ENCODE measurements around the gene UBE2D3.
"Not testable (repeated sequence)": the region's sequence is repeated elsewhere in the genome, so short reads cannot be mapped to it uniquely, and the experiment has no call there.

Gene UBE2D3

DNA sequence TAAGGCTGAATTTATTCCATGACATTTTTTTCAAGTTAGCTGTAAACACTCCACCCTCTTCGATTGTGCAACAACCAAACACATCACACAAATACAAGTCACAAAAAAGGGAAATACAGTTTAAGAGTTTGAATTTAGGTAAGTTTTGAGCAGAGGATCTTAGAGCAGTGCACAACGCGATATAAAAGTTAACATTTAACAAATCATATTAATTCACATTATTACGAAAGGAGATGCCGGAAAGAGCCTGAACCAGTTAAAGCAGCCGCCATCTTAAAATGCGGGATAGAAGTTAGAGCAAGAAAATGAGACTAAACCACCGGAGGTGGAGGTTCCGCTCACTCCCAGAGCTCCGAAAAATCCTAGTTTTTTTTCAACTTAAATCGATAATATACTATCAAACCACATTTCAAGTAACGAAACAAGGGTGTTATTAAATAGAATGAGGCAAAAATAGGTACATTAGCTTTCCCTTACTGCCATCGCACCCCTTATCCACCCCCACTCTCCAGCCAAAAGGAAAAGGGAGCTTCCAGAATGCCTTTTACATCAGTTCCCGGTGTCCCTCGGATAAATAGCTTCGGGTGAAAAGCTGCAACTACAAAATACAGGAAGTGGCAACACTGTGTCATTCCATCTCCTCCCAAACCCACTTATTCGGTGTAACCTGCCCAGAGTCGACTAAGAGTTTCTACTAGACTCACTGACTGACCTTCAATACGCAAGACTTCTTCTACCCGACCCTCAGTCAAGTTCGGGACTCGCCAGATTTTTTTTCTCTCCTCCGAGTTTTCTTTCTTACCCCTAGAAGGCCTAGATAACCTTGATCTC, 1.9 kb downstream of the UBE2D3 start:
- Histone ChIP-seq H3K27me3 (ENCODE audit: low read depth) (no peaks in the 10 kb centered on the region), H3K4me1 (peaks cover 47% of the 10 kb centered on the region), H3K4me3 (peak overlapping the region; percentile 96), H3K9me3 (no peaks in the 10 kb centered on the region), H3K36me3 (replicated peaks) (peaks cover 43% of the 10 kb centered on the region)
- in situ Hi-C loops (cut with MboI; ENCODE audit: low sequenced_read_pairs): no loop called here
- DNase-seq (ENCODE audit: low spot score in 2 of 2): peak; percentile 69 to 73

GRCh38 chr4:102824398-102824797, 3.0 kb downstream of the UBE2D3 start:
- DNase-seq (ENCODE audit: low spot score in 2 of 2): no peak
- Histone ChIP-seq H3K9me3 (no peaks in the 10 kb centered on the region), H3K27me3 (ENCODE audit: low read depth) (no peaks in the 10 kb centered on the region), H3K4me1 (peaks cover 48% of the 10 kb centered on the region), H3K36me3 (replicated peaks) (peaks cover 43% of the 10 kb centered on the region), H3K4me3 (peak overlapping the region; percentile 96)
- in situ Hi-C loops (cut with MboI; ENCODE audit: low sequenced_read_pairs): no loop called here

DNA sequence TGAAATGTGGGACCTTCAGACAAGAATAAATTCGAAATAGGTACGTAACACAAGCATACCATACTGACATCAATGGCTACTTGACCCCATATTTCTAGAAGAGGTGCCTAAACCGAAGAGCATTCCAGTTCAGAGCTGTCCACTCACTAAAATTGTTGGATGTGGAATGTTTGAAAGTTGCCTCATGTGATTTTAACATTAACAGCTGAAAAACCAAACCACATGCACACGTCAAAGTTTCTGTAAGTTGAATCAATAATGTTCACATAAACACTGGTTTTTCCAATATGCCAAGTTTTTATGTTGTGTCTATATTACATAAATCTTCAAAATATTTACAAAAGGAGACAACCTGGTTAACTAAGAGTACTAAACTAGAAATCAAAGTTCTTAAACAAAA, 3.5 kb downstream of the UBE2D3 start:
- Histone ChIP-seq H3K36me3 (replicated peaks) (peaks cover 43% of the 10 kb centered on the region), H3K4me3 (peak overlapping the region; percentile 96)
- in situ Hi-C loops (cut with MboI; ENCODE audit: low sequenced_read_pairs): no loop called here

GRCh38 chr4:102823464-102823863, 3.9 kb downstream of the UBE2D3 start:
- DNase-seq (ENCODE audit: low spot score in 2 of 2): no peak
- Histone ChIP-seq H3K27me3 (ENCODE audit: low read depth) (no peaks in the 10 kb centered on the region), H3K4me1 (peaks cover 48% of the 10 kb centered on the region), H3K4me3 (no peak overlapping the region), H3K9me3 (no peaks in the 10 kb centered on the region), H3K36me3 (replicated peaks) (peaks cover 46% of the 10 kb centered on the region)
- in situ Hi-C loops (cut with MboI; ENCODE audit: low sequenced_read_pairs): no loop called here

More for the DNA sequence above, 3.5 kb downstream of the UBE2D3 start:
- H3K27me3 ChIP-seq (ENCODE audit: low read depth): no peaks in the 10 kb centered on the region
- H3K4me1 ChIP-seq: peaks cover 48% of the 10 kb centered on the region
- no peaks in the 10 kb centered on the region for H3K9me3 ChIP-seq
- no peak for DNase-seq (ENCODE audit: low spot score in 2 of 2)

GRCh38 chr4:102819588-102820365, 7.6 kb downstream of the UBE2D3 start:
- in situ Hi-C loops (cut with MboI; ENCODE audit: low sequenced_read_pairs): no loop called here
- Histone ChIP-seq H3K4me1 (peaks cover 53% of the 10 kb centered on the region), H3K36me3 (replicated peaks) (peaks cover 42% of the 10 kb centered on the region)

DNA sequence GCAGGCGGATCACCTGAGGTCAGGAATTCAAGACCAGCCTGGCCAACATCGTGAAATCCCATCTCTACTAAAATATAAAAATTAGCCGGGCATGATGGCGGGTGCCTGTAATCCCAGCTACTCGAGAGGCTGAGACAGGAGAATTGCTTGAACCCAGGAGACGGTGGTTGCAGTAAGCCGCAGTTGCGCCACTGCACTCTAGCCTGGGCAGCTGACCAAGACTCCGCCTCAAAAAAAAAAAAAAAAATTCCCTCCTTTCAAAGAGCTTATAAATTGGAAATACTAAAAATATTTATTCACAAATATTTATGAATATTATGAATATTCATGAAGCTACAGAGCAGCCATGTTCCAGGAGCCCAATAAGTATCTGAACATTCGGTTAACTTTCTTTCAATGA, 8.3 kb downstream of the UBE2D3 start:
- H3K27me3 ChIP-seq (ENCODE audit: low read depth); DNase-seq (ENCODE audit: low spot score in 2 of 2); H3K9me3 ChIP-seq; in situ Hi-C loops (cut with MboI; ENCODE audit: low sequenced_read_pairs); H3K4me3 ChIP-seq: not testable (repeated sequence)
- H3K4me1 ChIP-seq: peaks cover 50% of the 10 kb centered on the region
- peaks cover 39% of the 10 kb centered on the region for H3K36me3 ChIP-seq (replicated peaks)

More at GRCh38 chr4:102819588-102820365, 7.6 kb downstream of the UBE2D3 start:
- no peak overlapping the region for H3K4me3 ChIP-seq
- no peaks in the 10 kb centered on the region for H3K9me3 ChIP-seq
- no peaks in the 10 kb centered on the region for H3K27me3 ChIP-seq (ENCODE audit: low read depth)
- DNase-seq (ENCODE audit: low spot score in 2 of 2): peak in 1 of 2 experiments; percentile 67

- no peak for DNase-seq (ENCODE audit: low spot score in 2 of 2)
- H3K9me3 ChIP-seq: no peaks in the 10 kb centered on the region
- in situ Hi-C loops (cut with MboI; ENCODE audit: low sequenced_read_pairs): no loop called here
- no peak overlapping the region for H3K4me3 ChIP-seq
- no peaks in the 10 kb centered on the region for H3K27me3 ChIP-seq (ENCODE audit: low read depth)
- H3K4me1 ChIP-seq: peaks cover 54% of the 10 kb centered on the region
- peaks cover 27% of the 10 kb centered on the region for H3K36me3 ChIP-seq (replicated peaks)
Observed at GRCh38 chr4:102817613-102818268, 9.6 kb downstream of the UBE2D3 start.

GRCh38 chr4:102817021-102817605, 10.2 kb downstream of the UBE2D3 start:
- in situ Hi-C loops (cut with MboI; ENCODE audit: low sequenced_read_pairs): no loop called here
- H3K27me3 ChIP-seq (ENCODE audit: low read depth): no peaks in the 10 kb centered on the region
- H3K9me3 ChIP-seq: no peaks in the 10 kb centered on the region
- no peak overlapping the region for H3K4me3 ChIP-seq
- H3K4me1 ChIP-seq: peaks cover 58% of the 10 kb centered on the region
- no peak for DNase-seq (ENCODE audit: low spot score in 2 of 2)
- peaks cover 24% of the 10 kb centered on the region for H3K36me3 ChIP-seq (replicated peaks)

DNA sequence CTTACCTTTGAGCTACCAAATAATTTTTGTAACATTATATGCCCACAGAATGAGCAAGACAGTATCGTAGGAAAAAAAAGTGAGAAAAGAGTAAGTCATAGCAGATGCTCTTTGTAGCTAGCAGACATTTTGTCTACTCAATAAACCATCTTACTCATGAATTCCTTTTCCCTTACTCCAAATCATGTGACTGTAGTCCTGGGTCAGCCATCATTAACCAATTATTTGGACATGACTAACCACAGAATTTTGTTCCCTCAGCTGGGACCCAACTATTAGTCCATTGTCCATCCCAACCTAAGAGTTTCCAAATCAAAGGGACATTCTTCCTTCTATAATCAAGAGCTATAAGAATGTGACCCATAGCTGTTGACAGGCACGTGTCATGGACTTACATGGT, 11.4 kb downstream of the UBE2D3 start:
- in situ Hi-C loops (cut with MboI; ENCODE audit: low sequenced_read_pairs): no loop called here

GRCh38 chr4:102809691-102810090, 17.7 kb downstream of the UBE2D3 start:
- Histone ChIP-seq H3K9me3 (no peaks in the 10 kb centered on the region), H3K4me3 (no peak overlapping the region), H3K4me1 (peaks cover 23% of the 10 kb centered on the region), H3K36me3 (replicated peaks) (peaks cover 41% of the 10 kb centered on the region), H3K27me3 (ENCODE audit: low read depth) (no peaks in the 10 kb centered on the region)
- in situ Hi-C loops (cut with MboI; ENCODE audit: low sequenced_read_pairs): no loop called here
- no peak for DNase-seq (ENCODE audit: low spot score in 2 of 2)

More for the DNA sequence above, 11.4 kb downstream of the UBE2D3 start:
- Histone ChIP-seq H3K4me3 (no peak overlapping the region), H3K4me1 (peaks cover 52% of the 10 kb centered on the region), H3K27me3 (ENCODE audit: low read depth) (no peaks in the 10 kb centered on the region), H3K9me3 (no peaks in the 10 kb centered on the region), H3K36me3 (replicated peaks) (peaks cover 19% of the 10 kb centered on the region)
- DNase-seq (ENCODE audit: low spot score in 2 of 2): no peak

- in situ Hi-C loops (cut with MboI; ENCODE audit: low sequenced_read_pairs): no loop called here
- DNase-seq (ENCODE audit: low spot score in 2 of 2): no peak
- Histone ChIP-seq H3K9me3 (no peaks in the 10 kb centered on the region), H3K36me3 (replicated peaks) (peaks cover 41% of the 10 kb centered on the region), H3K4me1 (peaks cover 23% of the 10 kb centered on the region), H3K27me3 (ENCODE audit: low read depth) (no peaks in the 10 kb centered on the region), H3K4me3 (no peak overlapping the region)
Observed at GRCh38 chr4:102809190-102809589, 18.2 kb downstream of the UBE2D3 start.

DNA sequence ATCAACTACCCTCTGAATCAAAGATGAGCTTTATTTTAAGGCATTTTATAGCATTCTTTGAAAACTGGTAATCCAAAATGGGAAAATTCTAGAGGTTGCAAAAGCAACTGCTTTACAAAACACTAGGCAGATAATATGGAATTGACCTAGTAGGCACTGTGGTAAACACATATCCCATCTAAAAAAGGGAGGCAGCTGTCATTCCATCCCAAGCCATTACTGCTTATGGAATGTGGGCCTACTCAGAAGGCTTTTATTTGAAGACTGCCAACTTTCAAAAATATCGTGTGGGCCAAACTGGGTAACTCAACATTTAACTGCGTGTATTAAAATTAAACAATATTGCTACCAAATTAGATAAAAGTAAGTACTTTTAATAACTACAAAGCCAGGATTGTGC, 19.3 kb downstream of the UBE2D3 start:
- in situ Hi-C loops (cut with MboI; ENCODE audit: low sequenced_read_pairs): no loop called here
- peaks cover 49% of the 10 kb centered on the region for H3K36me3 ChIP-seq (replicated peaks)
- no peaks in the 10 kb centered on the region for H3K27me3 ChIP-seq (ENCODE audit: low read depth)
- H3K9me3 ChIP-seq: no peaks in the 10 kb centered on the region
- no peak overlapping the region for H3K4me3 ChIP-seq
- DNase-seq (ENCODE audit: low spot score in 2 of 2): no peak
- H3K4me1 ChIP-seq: peaks cover 14% of the 10 kb centered on the region

DNA sequence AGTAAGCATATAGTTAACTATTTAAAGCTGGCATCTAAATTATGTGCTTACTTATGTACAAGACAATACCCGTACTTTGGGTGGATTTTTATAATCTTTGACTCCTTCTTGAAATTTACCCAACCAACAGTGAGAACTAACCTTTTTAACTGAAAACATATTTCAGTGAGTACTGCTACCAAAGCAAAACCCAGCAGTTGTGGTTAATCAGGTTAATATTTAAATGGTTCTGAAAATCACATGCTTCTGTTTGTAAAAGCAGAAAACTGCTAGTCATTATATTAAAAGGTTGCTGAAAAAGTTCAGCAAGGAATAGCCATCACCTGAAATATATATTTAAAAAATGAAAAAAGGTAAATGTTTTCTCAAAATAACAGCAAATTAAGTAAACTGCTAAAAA, 20.0 kb downstream of the UBE2D3 start:
- H3K36me3 ChIP-seq (replicated peaks): peaks cover 53% of the 10 kb centered on the region
- no peaks in the 10 kb centered on the region for H3K9me3 ChIP-seq
- in situ Hi-C loops (cut with MboI; ENCODE audit: low sequenced_read_pairs): no loop called here
- H3K4me3 ChIP-seq: no peak overlapping the region
- H3K27me3 ChIP-seq (ENCODE audit: low read depth): no peaks in the 10 kb centered on the region
- DNase-seq (ENCODE audit: low spot score in 2 of 2): no peak
- H3K4me1 ChIP-seq: peaks cover 7% of the 10 kb centered on the region
